GM12878 (cell line): ENCODE measurements around the gene OSGIN1. TPM values are rescaled to one million over a fixed set of nuclear protein-coding genes. Genes with fewer than 3 reads are reported as not detected.

Source experiments
- EED ChIP-seq: sonication (generic); IDR thresholded peaks from 2 replicates; pipeline ENCODE4 v1.6.1; 2016; ENCODE audit warnings: antibody characterized with exemption, low read depth
- ESRRA ChIP-seq: IDR thresholded peaks from 2 replicates; pipeline ENCODE4 v1.6.1; 2012; ENCODE audit warnings: mild to moderate bottlenecking, low read length, improper control_type of control experiment
- NFXL1 ChIP-seq: fragments of 450-650 bp; IDR thresholded peaks from 2 replicates; pipeline ENCODE4 v1.6.1; 2017; ENCODE audit warnings: antibody characterized with exemption, mild to moderate bottlenecking, borderline replicate concordance
- RCOR1 ChIP-seq: conservative IDR thresholded peaks from 2 replicates; pipeline ENCODE4 v1.6.1; 2012; ENCODE audit warnings: low read depth, low read length, improper control_type of control experiment
- TBL1XR1 ChIP-seq: IDR thresholded peaks from 2 replicates; pipeline ENCODE4 v1.6.1; 2012; ENCODE audit warnings: low read depth, low read length, improper control_type of control experiment
- polyA plus RNA-seq, 11 experiments: library from polyadenylated mRNA; depleted of rRNA in 4 of 11; unstranded in 6 of 11; stranded (reverse) in 5 of 11; fragments of >200 nt; fragmentation: Nextera tagmentation in 4 of 11; fragmentation: Illumina TruSeq in 1 of 11; extraction: Ambion mirVana in 4 of 11; extraction: Trizol in 1 of 11; gene quantifications; 1 replicate in 1 of 11; 2 replicates in 10 of 11; pipeline versions ENCODE4 v1.2.1 to v1.2.3, GENCODE V29; 2011 to 2016; ENCODE audit warnings: inconsistent platforms in 2 of 11, missing spikeins in 2 of 11, low read depth in 1 of 11
- total RNA-seq, 4 experiments: library from RNA; depleted of rRNA in 3 of 4; stranded (reverse); fragments of >200 nt in 3 of 4; fragmentation: Illumina TruSeq in 1 of 4; extraction: Trizol in 1 of 4; gene quantifications; 2 replicates each; pipeline versions ENCODE4 v1.2.1 to v1.2.3, GENCODE V29; 2013 to 2021
- TF ChIP-seq, protein P1 (sequence below): IDR thresholded peaks from 2 replicates; pipeline ENCODE4 v1.6.1; 2012; ENCODE audit warnings: improper control_type of control experiment, low read depth, low read length; ENCODE audit not compliant: insufficient replicate concordance
- TF ChIP-seq, protein P2 (sequence below): fragments of 450-650 bp; IDR thresholded peaks from 2 replicates; pipeline ENCODE4 v1.6.1; 2018; ENCODE audit warnings: mild to moderate bottlenecking, low read depth, moderate library complexity; ENCODE audit not compliant: partially characterized antibody
- TF ChIP-seq, protein P3 (sequence below): IDR thresholded peaks from 2 replicates; pipeline ENCODE4 v1.6.1; 2012; ENCODE audit warnings: low read length, inconsistent platforms

OSGIN1 gene
- total and polyA plus RNA-seq, 10 of the 15 experiments (the other 5 are each of a cell fraction or from before 2014, with no cell fraction given): 0.06 to 0.18 (median 0.13) TPM; not detected in 5

DNA sequence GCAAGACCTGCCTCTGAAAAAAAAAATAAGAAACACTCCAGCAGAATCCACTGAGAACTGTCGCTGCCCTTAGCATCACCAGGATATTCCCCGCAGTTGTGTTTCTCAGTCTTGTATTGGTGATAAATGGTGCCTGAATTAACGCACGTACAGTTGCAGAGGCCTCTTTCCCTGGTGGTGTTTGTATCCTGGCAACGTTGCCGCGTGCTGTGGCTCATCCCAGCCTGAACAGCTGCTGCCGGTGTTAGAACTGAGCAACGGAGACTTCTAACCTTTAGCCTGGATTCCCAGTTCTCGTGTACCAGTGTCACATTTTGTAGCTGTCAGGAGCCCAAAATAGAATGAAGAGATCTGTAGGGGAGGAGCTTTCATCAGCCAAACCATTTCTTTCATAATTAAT, 49.3 kb upstream of the OSGIN1 start (continued):
- TF ChIP-seq, protein P1, sequence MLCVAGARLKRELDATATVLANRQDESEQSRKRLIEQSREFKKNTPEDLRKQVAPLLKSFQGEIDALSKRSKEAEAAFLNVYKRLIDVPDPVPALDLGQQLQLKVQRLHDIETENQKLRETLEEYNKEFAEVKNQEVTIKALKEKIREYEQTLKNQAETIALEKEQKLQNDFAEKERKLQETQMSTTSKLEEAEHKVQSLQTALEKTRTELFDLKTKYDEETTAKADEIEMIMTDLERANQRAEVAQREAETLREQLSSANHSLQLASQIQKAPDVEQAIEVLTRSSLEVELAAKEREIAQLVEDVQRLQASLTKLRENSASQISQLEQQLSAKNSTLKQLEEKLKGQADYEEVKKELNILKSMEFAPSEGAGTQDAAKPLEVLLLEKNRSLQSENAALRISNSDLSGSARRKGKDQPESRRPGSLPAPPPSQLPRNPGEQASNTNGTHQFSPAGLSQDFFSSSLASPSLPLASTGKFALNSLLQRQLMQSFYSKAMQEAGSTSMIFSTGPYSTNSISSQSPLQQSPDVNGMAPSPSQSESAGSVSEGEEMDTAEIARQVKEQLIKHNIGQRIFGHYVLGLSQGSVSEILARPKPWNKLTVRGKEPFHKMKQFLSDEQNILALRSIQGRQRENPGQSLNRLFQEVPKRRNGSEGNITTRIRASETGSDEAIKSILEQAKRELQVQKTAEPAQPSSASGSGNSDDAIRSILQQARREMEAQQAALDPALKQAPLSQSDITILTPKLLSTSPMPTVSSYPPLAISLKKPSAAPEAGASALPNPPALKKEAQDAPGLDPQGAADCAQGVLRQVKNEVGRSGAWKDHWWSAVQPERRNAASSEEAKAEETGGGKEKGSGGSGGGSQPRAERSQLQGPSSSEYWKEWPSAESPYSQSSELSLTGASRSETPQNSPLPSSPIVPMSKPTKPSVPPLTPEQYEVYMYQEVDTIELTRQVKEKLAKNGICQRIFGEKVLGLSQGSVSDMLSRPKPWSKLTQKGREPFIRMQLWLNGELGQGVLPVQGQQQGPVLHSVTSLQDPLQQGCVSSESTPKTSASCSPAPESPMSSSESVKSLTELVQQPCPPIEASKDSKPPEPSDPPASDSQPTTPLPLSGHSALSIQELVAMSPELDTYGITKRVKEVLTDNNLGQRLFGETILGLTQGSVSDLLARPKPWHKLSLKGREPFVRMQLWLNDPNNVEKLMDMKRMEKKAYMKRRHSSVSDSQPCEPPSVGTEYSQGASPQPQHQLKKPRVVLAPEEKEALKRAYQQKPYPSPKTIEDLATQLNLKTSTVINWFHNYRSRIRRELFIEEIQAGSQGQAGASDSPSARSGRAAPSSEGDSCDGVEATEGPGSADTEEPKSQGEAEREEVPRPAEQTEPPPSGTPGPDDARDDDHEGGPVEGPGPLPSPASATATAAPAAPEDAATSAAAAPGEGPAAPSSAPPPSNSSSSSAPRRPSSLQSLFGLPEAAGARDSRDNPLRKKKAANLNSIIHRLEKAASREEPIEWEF: no peak
- TF ChIP-seq, protein P2, sequence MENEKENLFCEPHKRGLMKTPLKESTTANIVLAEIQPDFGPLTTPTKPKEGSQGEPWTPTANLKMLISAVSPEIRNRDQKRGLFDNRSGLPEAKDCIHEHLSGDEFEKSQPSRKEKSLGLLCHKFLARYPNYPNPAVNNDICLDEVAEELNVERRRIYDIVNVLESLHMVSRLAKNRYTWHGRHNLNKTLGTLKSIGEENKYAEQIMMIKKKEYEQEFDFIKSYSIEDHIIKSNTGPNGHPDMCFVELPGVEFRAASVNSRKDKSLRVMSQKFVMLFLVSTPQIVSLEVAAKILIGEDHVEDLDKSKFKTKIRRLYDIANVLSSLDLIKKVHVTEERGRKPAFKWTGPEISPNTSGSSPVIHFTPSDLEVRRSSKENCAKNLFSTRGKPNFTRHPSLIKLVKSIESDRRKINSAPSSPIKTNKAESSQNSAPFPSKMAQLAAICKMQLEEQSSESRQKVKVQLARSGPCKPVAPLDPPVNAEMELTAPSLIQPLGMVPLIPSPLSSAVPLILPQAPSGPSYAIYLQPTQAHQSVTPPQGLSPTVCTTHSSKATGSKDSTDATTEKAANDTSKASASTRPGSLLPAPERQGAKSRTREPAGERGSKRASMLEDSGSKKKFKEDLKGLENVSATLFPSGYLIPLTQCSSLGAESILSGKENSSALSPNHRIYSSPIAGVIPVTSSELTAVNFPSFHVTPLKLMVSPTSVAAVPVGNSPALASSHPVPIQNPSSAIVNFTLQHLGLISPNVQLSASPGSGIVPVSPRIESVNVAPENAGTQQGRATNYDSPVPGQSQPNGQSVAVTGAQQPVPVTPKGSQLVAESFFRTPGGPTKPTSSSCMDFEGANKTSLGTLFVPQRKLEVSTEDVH: no peak
- TF ChIP-seq, protein P3, sequence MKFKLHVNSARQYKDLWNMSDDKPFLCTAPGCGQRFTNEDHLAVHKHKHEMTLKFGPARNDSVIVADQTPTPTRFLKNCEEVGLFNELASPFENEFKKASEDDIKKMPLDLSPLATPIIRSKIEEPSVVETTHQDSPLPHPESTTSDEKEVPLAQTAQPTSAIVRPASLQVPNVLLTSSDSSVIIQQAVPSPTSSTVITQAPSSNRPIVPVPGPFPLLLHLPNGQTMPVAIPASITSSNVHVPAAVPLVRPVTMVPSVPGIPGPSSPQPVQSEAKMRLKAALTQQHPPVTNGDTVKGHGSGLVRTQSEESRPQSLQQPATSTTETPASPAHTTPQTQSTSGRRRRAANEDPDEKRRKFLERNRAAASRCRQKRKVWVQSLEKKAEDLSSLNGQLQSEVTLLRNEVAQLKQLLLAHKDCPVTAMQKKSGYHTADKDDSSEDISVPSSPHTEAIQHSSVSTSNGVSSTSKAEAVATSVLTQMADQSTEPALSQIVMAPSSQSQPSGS: no peak
- TF ChIP-seq EED: no peak
- no peak for TF ChIP-seq RCOR1
- no peak for TF ChIP-seq NFXL1
- no peak for TF ChIP-seq TBL1XR1
- no peak for TF ChIP-seq ESRRA
